OCI-LY3 (cell line): Measurements from ENCODE around the gene TMPRSS13.

Experiments
- CTCF ChIP-seq: fragments of 200-600, 300-600 bp; sonication (generic); IDR thresholded peaks from 2 replicates; pipeline ENCODE4 v1.5.1; 2014; ENCODE audit warnings: antibody characterized with exemption, low read length, low read depth
- EZH2phosphoT487 ChIP-seq: fragments of 200-600 bp; shearing (Covaris generic); IDR thresholded peaks from 2 replicates; pipeline ENCODE4 v1.6.1; 2018; ENCODE audit warnings: antibody characterized with exemption, mixed run types, low read depth

- no peak for TF ChIP-seq EZH2phosphoT487
- TF ChIP-seq CTCF = no peak
Measured at GRCh38 chr11:117869604-117870003, 59.6 kb downstream of the TMPRSS13 start.
